ENCODE results near the gene IGHMBP2.

The IGHMBP2 gene

GRCh38 chr11:68930991-68931855 lies 27.5 kb downstream of the IGHMBP2 start:
- H4K8ac ChIP-seq (ENCODE audit: low read depth, low read length), result no peak overlapping the region
- H3K23ac ChIP-seq (ENCODE audit: low read depth, low read length, poor library complexity), result no peak overlapping the region
- H3K18ac ChIP-seq (ENCODE audit: low read length), result no peak overlapping the region
- H3K14ac ChIP-seq (ENCODE audit: low read length), result no peak overlapping the region
- peaks cover 1% of the 10 kb centered on the region for H3K79me1 ChIP-seq (ENCODE audit: low read depth, low read length)
- no peak overlapping the region for H4K91ac ChIP-seq (ENCODE audit: low read depth, low read length, poor library complexity)
- no peaks in the 10 kb centered on the region for H3K4me1 ChIP-seq (ENCODE audit: control insufficient read depth in 2 of 2, insufficient read depth in 1 of 2, low read depth in 1 of 2, low read length in 2 of 2)
- no peak overlapping the region for H2BK120ac ChIP-seq (ENCODE audit: low read depth, low read length)
- peak overlapping the region; percentile 50 for H3K9ac ChIP-seq (ENCODE audit: low read depth, low read length, poor library complexity)
- H2AFZ ChIP-seq (ENCODE audit: low read length), result no peak overlapping the region
- DNase-seq (ENCODE audit: low spot score), result no peak
- no peak overlapping the region for H2BK15ac ChIP-seq (ENCODE audit: low read length)
- H2AK5ac ChIP-seq (ENCODE audit: low read depth, low read length), result no peak overlapping the region
- peaks cover 18 to 88% of the 10 kb centered on the region in 2 donors for H3K36me3 ChIP-seq (replicated peaks in 1 of 2; ENCODE audit: control insufficient read depth in 2 of 2, insufficient read depth in 2 of 2, low read length in 2 of 2)
- no CpG with 5 or more reads among the region's 21 CpGs for WGBS, 2 donors (ENCODE audit: extremely low coverage in 2 of 2, insufficient read length in 2 of 2, insufficient replicate concordance in 1 of 2)
- no peak overlapping the region for H2BK5ac ChIP-seq (ENCODE audit: low read length)
- H3K27ac ChIP-seq (replicated peaks; ENCODE audit: low read length), result no peak overlapping the region
- no peaks in the 10 kb centered on the region for H3K27me3 ChIP-seq (ENCODE audit: control insufficient read depth in 3 of 3, insufficient read depth in 3 of 3, low read depth in 1 of 3, low read length in 3 of 3)
- no peak overlapping the region for H3K4ac ChIP-seq (ENCODE audit: low read length)
- H3K9me3 ChIP-seq (replicated peaks in 1 of 2; ENCODE audit: control insufficient read depth in 2 of 2, insufficient read depth in 1 of 2, low read depth in 1 of 2, low read length in 2 of 2), result peaks cover 0 to 7% of the 10 kb centered on the region in 2 donors
- H3K4me2 ChIP-seq (ENCODE audit: insufficient read depth, low read length, poor library complexity, severe bottlenecking), result no peak overlapping the region
- H3K4me3 ChIP-seq (ENCODE audit: low read length in 2 of 2), result no peak overlapping the region
- no peak overlapping the region for H2BK12ac ChIP-seq (ENCODE audit: low read length)

- WGBS, 2 donors (ENCODE audit: extremely low coverage in 2 of 2, insufficient read length in 2 of 2, insufficient replicate concordance in 1 of 2), result no CpG with 5 or more reads among the region's 17 CpGs
- Histone ChIP-seq H4K91ac (ENCODE audit: low read depth, low read length, poor library complexity) (no peak overlapping the region), H4K8ac (ENCODE audit: low read depth, low read length) (no peak overlapping the region), H3K27ac (replicated peaks; ENCODE audit: low read length) (no peak overlapping the region), H3K4ac (ENCODE audit: low read length) (no peak overlapping the region), H3K4me2 (ENCODE audit: insufficient read depth, low read length, poor library complexity, severe bottlenecking) (no peak overlapping the region), H2AFZ (ENCODE audit: low read length) (no peak overlapping the region), H3K18ac (ENCODE audit: low read length) (no peak overlapping the region), H2BK5ac (ENCODE audit: low read length) (no peak overlapping the region), H3K9ac (ENCODE audit: low read depth, low read length, poor library complexity) (no peak overlapping the region), H3K4me1 (ENCODE audit: control insufficient read depth in 2 of 2, insufficient read depth in 1 of 2, low read depth in 1 of 2, low read length in 2 of 2) (no peaks in the 10 kb centered on the region), H3K4me3 (ENCODE audit: low read length in 2 of 2) (no peak overlapping the region), H3K23ac (ENCODE audit: low read depth, low read length, poor library complexity) (no peak overlapping the region), H2BK12ac (ENCODE audit: low read length) (no peak overlapping the region), H3K79me1 (ENCODE audit: low read depth, low read length) (peaks cover 1% of the 10 kb centered on the region), H3K27me3 (ENCODE audit: control insufficient read depth in 3 of 3, insufficient read depth in 3 of 3, low read depth in 1 of 3, low read length in 3 of 3) (no peaks in the 10 kb centered on the region), H3K36me3 (replicated peaks in 1 of 2; ENCODE audit: control insufficient read depth in 2 of 2, insufficient read depth in 2 of 2, low read length in 2 of 2) (peaks cover 23 to 88% of the 10 kb centered on the region in 2 donors), H3K14ac (ENCODE audit: low read length) (no peak overlapping the region), H3K9me3 (replicated peaks in 1 of 2; ENCODE audit: control insufficient read depth in 2 of 2, insufficient read depth in 1 of 2, low read depth in 1 of 2, low read length in 2 of 2) (no peaks in the 10 kb centered on the region), H2BK15ac (ENCODE audit: low read length) (no peak overlapping the region), H2AK5ac (ENCODE audit: low read depth, low read length) (no peak overlapping the region), H2BK120ac (ENCODE audit: low read depth, low read length) (no peak overlapping the region)
- no peak for DNase-seq (ENCODE audit: low spot score)
These were observed 28.2 kb downstream of the IGHMBP2 start for GRCh38 chr11:68931911-68932310.

GRCh38 chr11:68932358-68932757 lies 28.7 kb downstream of the IGHMBP2 start:
- Histone ChIP-seq H2BK5ac (ENCODE audit: low read length) (no peak overlapping the region), H2BK120ac (ENCODE audit: low read depth, low read length) (no peak overlapping the region), H4K8ac (ENCODE audit: low read depth, low read length) (no peak overlapping the region), H2AK5ac (ENCODE audit: low read depth, low read length) (no peak overlapping the region), H3K4ac (ENCODE audit: low read length) (no peak overlapping the region), H2BK15ac (ENCODE audit: low read length) (no peak overlapping the region), H3K14ac (ENCODE audit: low read length) (no peak overlapping the region), H3K23ac (ENCODE audit: low read depth, low read length, poor library complexity) (no peak overlapping the region), H2BK12ac (ENCODE audit: low read length) (no peak overlapping the region), H3K36me3 (replicated peaks in 1 of 2; ENCODE audit: control insufficient read depth in 2 of 2, insufficient read depth in 2 of 2, low read length in 2 of 2) (peaks cover 27 to 88% of the 10 kb centered on the region in 2 donors), H3K79me1 (ENCODE audit: low read depth, low read length) (peaks cover 1% of the 10 kb centered on the region), H3K27ac (replicated peaks; ENCODE audit: low read length) (no peak overlapping the region), H3K27me3 (ENCODE audit: control insufficient read depth in 3 of 3, insufficient read depth in 3 of 3, low read depth in 1 of 3, low read length in 3 of 3) (no peaks in the 10 kb centered on the region), H3K9ac (ENCODE audit: low read depth, low read length, poor library complexity) (no peak overlapping the region), H3K18ac (ENCODE audit: low read length) (no peak overlapping the region), H3K4me1 (ENCODE audit: control insufficient read depth in 2 of 2, insufficient read depth in 1 of 2, low read depth in 1 of 2, low read length in 2 of 2) (no peaks in the 10 kb centered on the region), H3K4me3 (ENCODE audit: low read length in 2 of 2) (no peak overlapping the region), H3K9me3 (replicated peaks in 1 of 2; ENCODE audit: control insufficient read depth in 2 of 2, insufficient read depth in 1 of 2, low read depth in 1 of 2, low read length in 2 of 2) (no peaks in the 10 kb centered on the region), H2AFZ (ENCODE audit: low read length) (no peak overlapping the region), H4K91ac (ENCODE audit: low read depth, low read length, poor library complexity) (no peak overlapping the region), H3K4me2 (ENCODE audit: insufficient read depth, low read length, poor library complexity, severe bottlenecking) (no peak overlapping the region)
- WGBS, 2 donors (ENCODE audit: extremely low coverage in 2 of 2, insufficient read length in 2 of 2, insufficient replicate concordance in 1 of 2), result no CpG with 5 or more reads among the region's 7 CpGs
- no peak for DNase-seq (ENCODE audit: low spot score)

- H2AK5ac ChIP-seq (ENCODE audit: low read depth, low read length), result no peak overlapping the region
- H3K9me3 ChIP-seq (replicated peaks in 1 of 2; ENCODE audit: control insufficient read depth in 2 of 2, insufficient read depth in 1 of 2, low read depth in 1 of 2, low read length in 2 of 2), result no peaks in the 10 kb centered on the region
- H3K4ac ChIP-seq (ENCODE audit: low read length), result no peak overlapping the region
- H3K23ac ChIP-seq (ENCODE audit: low read depth, low read length, poor library complexity), result peak overlapping the region; percentile 68
- no peak overlapping the region for H2AFZ ChIP-seq (ENCODE audit: low read length)
- no peak overlapping the region for H4K8ac ChIP-seq (ENCODE audit: low read depth, low read length)
- H3K27me3 ChIP-seq (ENCODE audit: control insufficient read depth in 3 of 3, insufficient read depth in 3 of 3, low read depth in 1 of 3, low read length in 3 of 3), result no peaks in the 10 kb centered on the region
- no CpG with 5 or more reads among the region's 24 CpGs for WGBS, 2 donors (ENCODE audit: extremely low coverage in 2 of 2, insufficient read length in 2 of 2, insufficient replicate concordance in 1 of 2)
- peak overlapping the region; percentile 75 for H3K14ac ChIP-seq (ENCODE audit: low read length)
- H2BK15ac ChIP-seq (ENCODE audit: low read length), result no peak overlapping the region
- H4K91ac ChIP-seq (ENCODE audit: low read depth, low read length, poor library complexity), result no peak overlapping the region
- H3K4me3 ChIP-seq (ENCODE audit: low read length in 2 of 2), result no peak overlapping the region
- no peak overlapping the region for H3K9ac ChIP-seq (ENCODE audit: low read depth, low read length, poor library complexity)
- H3K27ac ChIP-seq (replicated peaks; ENCODE audit: low read length), result no peak overlapping the region
- H2BK5ac ChIP-seq (ENCODE audit: low read length), result no peak overlapping the region
- H3K4me1 ChIP-seq (ENCODE audit: control insufficient read depth in 2 of 2, insufficient read depth in 1 of 2, low read depth in 1 of 2, low read length in 2 of 2), result no peaks in the 10 kb centered on the region
- H3K36me3 ChIP-seq (replicated peaks in 1 of 2; ENCODE audit: control insufficient read depth in 2 of 2, insufficient read depth in 2 of 2, low read length in 2 of 2), result peaks cover 31 to 88% of the 10 kb centered on the region in 2 donors
- peaks cover 1% of the 10 kb centered on the region for H3K79me1 ChIP-seq (ENCODE audit: low read depth, low read length)
- no peak overlapping the region for H3K4me2 ChIP-seq (ENCODE audit: insufficient read depth, low read length, poor library complexity, severe bottlenecking)
- DNase-seq (ENCODE audit: low spot score), result no peak
- no peak overlapping the region for H3K18ac ChIP-seq (ENCODE audit: low read length)
- no peak overlapping the region for H2BK120ac ChIP-seq (ENCODE audit: low read depth, low read length)
- H2BK12ac ChIP-seq (ENCODE audit: low read length), result no peak overlapping the region
These were observed 29.4 kb downstream of the IGHMBP2 start for GRCh38 chr11:68932933-68933577.

Measured in neuronal stem cell (in vitro differentiated cells).